GM10248 (cell line): ENCODE results near the gene ICA1.
A peak's percentile ranks its signal among the peaks of the same experiment; 100 is the strongest.

Source experiments
- CTCF ChIA-PET: fragments of 300-600 bp; sonication (Branson Sonifier 250); formaldehyde crosslinking; extraction: SDS; loops from one replicate; lab custom pipeline; 2021; ENCODE audit warnings: antibody characterized with exemption; lab: Yijun Ruan, JAX
- POLR2A ChIA-PET: fragments of 350-650 bp; sonication (Branson Sonifier 250); formaldehyde crosslinking; extraction: SDS; loops from one replicate; lab custom pipeline; 2020; ENCODE audit warnings: antibody characterized with exemption; lab: Yijun Ruan, JAX
- DNase-seq: peaks from one replicate; pipeline ENCODE4 v3.0.0; 2012; ENCODE audit errors: extremely low spot score
- CTCF ChIP-seq: IDR thresholded peaks from 2 replicates; pipeline ENCODE4 v1.5.1; 2012; ENCODE audit warnings: mild to moderate bottlenecking, low read depth; ENCODE audit errors: extremely low read depth, missing control alignments, control extremely low read depth

Gene ICA1

GRCh38 chr7:8185926-8186683 lies 75.9 kb downstream of the ICA1 start:
- POLR2A ChIA-PET = no interaction called here
- TF ChIP-seq CTCF = no peak
- no peak for DNase-seq
- CTCF ChIA-PET = interaction anchor here (1.4 to 1.7 kb wide), 2 partner anchors 29 to 40 kb away, joined by 3 to 4 read pairs; no protein-coding TSS in a partner anchor

- no peak for DNase-seq
- no peak for TF ChIP-seq CTCF
- ChIA-PET CTCF (interaction anchor here (0.8 to 1.4 kb wide), 5 partner anchors 15 to 212 kb away, joined by 3 read pairs; no protein-coding TSS in a partner anchor), POLR2A (no interaction called here)
Measured at GRCh38 chr7:8184221-8184620, 77.7 kb downstream of the ICA1 start.

- POLR2A ChIA-PET = no interaction called here
- no peak for TF ChIP-seq CTCF
- no peak for DNase-seq
- CTCF ChIA-PET = interaction anchor here (1.0 to 6.1 kb wide), 2 partner anchors 10 to 22 kb away, joined by 3 to 50 read pairs; no protein-coding TSS in a partner anchor
Measured at GRCh38 chr7:8179486-8179885, 82.5 kb downstream of the ICA1 start.

- no peak for TF ChIP-seq CTCF
- DNase-seq = no peak
- POLR2A ChIA-PET = interaction anchor here (0.7 kb wide), 1 partner anchor 538 kb away, joined by 3 read pairs; the partner anchor contains the start of gene UMAD1
- CTCF ChIA-PET = interaction anchor here (0.9 to 6.1 kb wide), 4 partner anchors 11 to 603 kb away, joined by 3 to 50 read pairs (median 3); no protein-coding TSS in a partner anchor
Measured at GRCh38 chr7:8178353-8178752, 83.6 kb downstream of the ICA1 start.

GRCh38 chr7:8177109-8177933 lies 84.6 kb downstream of the ICA1 start:
- POLR2A ChIA-PET = no interaction called here
- CTCF ChIA-PET = interaction anchor here (0.9 to 6.1 kb wide), 2 partner anchors 12 to 22 kb away, joined by 3 to 50 read pairs; no protein-coding TSS in a partner anchor
- TF ChIP-seq CTCF = no peak
- peak; percentile 24 for DNase-seq
